Measurements from ENCODE around the gene CA6. TPM values are rescaled to one million over a fixed set of nuclear protein-coding genes. Genes with fewer than 3 reads are reported as not detected.
"Not testable (repeated sequence)": the region's sequence is repeated elsewhere in the genome, so short reads cannot be mapped to it uniquely, and the experiment has no call there.

CA6 gene
- not detected for total RNA-seq

GRCh38 chr1:8945568-8945967, at the start of gene CA6:
TSS of gene CA6 (plus strand) at chr1:8945868. CDS start at chr1:8945887, 19 bp downstream.
- no peak for DNase-seq

GRCh38 chr1:8896775-8897174, 48.9 kb upstream of the CA6 start:
- DNase-seq = not testable (repeated sequence)

- DNase-seq = not testable (repeated sequence)
These were observed 48.2 kb upstream of the CA6 start for GRCh38 chr1:8897505-8897904.

- DNase-seq = not testable (repeated sequence)
These were observed 47.2 kb upstream of the CA6 start for GRCh38 chr1:8898418-8898817.

- DNase-seq = no peak
These were observed 46.6 kb upstream of the CA6 start for GRCh38 chr1:8899046-8899445.

GRCh38 chr1:8900684-8901083, 45.0 kb upstream of the CA6 start:
- DNase-seq = not testable (repeated sequence)

GRCh38 chr1:8902765-8903164, 42.9 kb upstream of the CA6 start:
- no peak for DNase-seq

GRCh38 chr1:8903410-8903809, 42.3 kb upstream of the CA6 start:
- no peak for DNase-seq

- no peak for DNase-seq
These were observed 41.6 kb upstream of the CA6 start for GRCh38 chr1:8903908-8904650.

- no peak for DNase-seq
These were observed 40.0 kb upstream of the CA6 start for GRCh38 chr1:8905582-8906191.

- DNase-seq = no peak
These were observed 37.1 kb upstream of the CA6 start for GRCh38 chr1:8908388-8909151.

- no peak for DNase-seq
These were observed 35.3 kb upstream of the CA6 start for GRCh38 chr1:8910331-8910730.

GRCh38 chr1:8910914-8911313, 34.8 kb upstream of the CA6 start:
- no peak for DNase-seq

GRCh38 chr1:8911416-8912309, 34.0 kb upstream of the CA6 start:
- DNase-seq = no peak

GRCh38 chr1:8913457-8913856, 32.2 kb upstream of the CA6 start:
- DNase-seq = no peak

- no peak for DNase-seq
These were observed 31.2 kb upstream of the CA6 start for GRCh38 chr1:8914466-8914865.

GRCh38 chr1:8915446-8915845, 30.2 kb upstream of the CA6 start:
- DNase-seq = no peak

- DNase-seq = not testable (repeated sequence)
These were observed 28.1 kb upstream of the CA6 start for GRCh38 chr1:8917536-8917935.

- no peak for DNase-seq
These were observed 22.7 kb upstream of the CA6 start for GRCh38 chr1:8922962-8923361.

GRCh38 chr1:8925406-8925805, 20.3 kb upstream of the CA6 start:
- no peak for DNase-seq

- no peak for DNase-seq
These were observed 19.7 kb upstream of the CA6 start for GRCh38 chr1:8925960-8926359.
